Fibroblast of villous mesenchyme (primary cell): ENCODE measurements around the gene ATP4A. TPM values are rescaled to one million over a fixed set of nuclear protein-coding genes. Genes with fewer than 3 reads are reported as not detected.

Experiments
- DNase-seq: peaks from one replicate; pipeline ENCODE4 v3.0.0-alpha.2; 2010; ENCODE audit warnings: low read depth
- H3K4me3 ChIP-seq: 2 replicates; pipeline ENCODE4 v1.5.1; 2011; ENCODE audit warnings: low read depth, mild to moderate bottlenecking, low read length
- CTCF ChIP-seq: IDR thresholded peaks from 2 replicates; pipeline ENCODE4 v1.5.1; 2012; ENCODE audit warnings: low read depth, mild to moderate bottlenecking, low read length; ENCODE audit not compliant: insufficient read depth
- total RNA-seq: library from RNA; depleted of rRNA; stranded (reverse); fragments of >200 nt; gene quantifications from 2 replicates; pipeline ENCODE4 v1.2.3, GENCODE V29; 2012

ATP4A gene
- total RNA-seq, 1 donor = not detected

- DNase-seq = no peak
- no peak within 1 kb of the TSS for H3K4me3 ChIP-seq
- no peak for TF ChIP-seq CTCF
Observed at GRCh38 chr19:35585848-35586247, 22.4 kb upstream of the ATP4A start, which contains the start of gene PMIS2. TSS of gene PMIS2 (plus strand) at chr19:35586173. CDS start at chr19:35586260, 87 bp downstream.

DNA sequence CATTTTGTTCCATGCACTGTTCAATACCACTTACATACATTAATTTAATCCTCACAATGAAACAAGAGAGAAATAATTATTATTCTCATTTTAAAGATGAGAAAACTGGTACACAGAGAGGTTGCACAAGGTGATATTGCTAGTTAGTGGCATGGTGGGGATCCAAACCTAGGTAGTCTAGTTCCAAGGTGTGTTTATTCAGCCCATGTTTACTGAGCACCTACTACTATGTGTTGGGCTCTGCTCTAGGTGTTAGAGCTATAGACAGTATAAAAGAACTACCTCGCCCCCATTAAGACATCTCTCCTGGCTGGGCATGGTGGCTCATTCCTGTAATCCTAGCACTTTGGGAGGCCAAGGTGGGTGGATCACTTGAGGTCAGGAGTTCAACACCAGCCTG, 19.3 kb upstream of the ATP4A start:
- TF ChIP-seq CTCF = no peak
- no peak overlapping the region for H3K4me3 ChIP-seq
- no peak for DNase-seq

- H3K4me3 ChIP-seq = no peak overlapping the region
- no peak for DNase-seq
- no peak for TF ChIP-seq CTCF
Observed at GRCh38 chr19:35578707-35579106, 15.2 kb upstream of the ATP4A start.

- H3K4me3 ChIP-seq = no peak overlapping the region
- DNase-seq = no peak
- no peak for TF ChIP-seq CTCF
Observed at GRCh38 chr19:35577918-35578317, 14.5 kb upstream of the ATP4A start.

DNA sequence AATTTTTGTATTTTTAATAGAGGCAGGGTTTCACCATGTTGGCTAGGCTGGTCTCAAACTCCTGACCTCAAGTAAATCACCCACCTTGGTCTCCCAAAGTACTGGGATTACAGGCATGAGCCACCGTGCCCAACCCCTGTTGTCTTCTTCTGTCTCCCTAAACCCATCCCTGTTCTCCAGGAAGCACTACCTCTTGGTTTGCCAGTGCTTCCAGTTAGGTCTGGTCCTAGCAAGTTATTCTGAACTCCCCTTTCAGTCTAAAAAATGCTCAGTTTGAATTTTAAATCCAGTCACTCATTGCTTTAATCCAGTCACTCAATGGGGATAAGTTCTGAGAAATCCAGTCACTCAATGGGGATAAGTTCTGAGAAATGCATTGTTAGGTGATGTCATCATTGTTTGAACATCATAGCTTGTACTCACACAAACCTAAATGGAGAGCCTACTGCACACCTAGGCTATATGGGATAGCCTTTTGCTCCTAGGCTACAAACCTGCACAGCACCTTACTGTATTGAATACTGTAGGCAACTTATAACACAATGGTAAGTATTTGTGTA, 8.0 kb upstream of the ATP4A start:
- H3K4me3 ChIP-seq = no peak overlapping the region
- TF ChIP-seq CTCF = no peak
- DNase-seq = no peak

DNA sequence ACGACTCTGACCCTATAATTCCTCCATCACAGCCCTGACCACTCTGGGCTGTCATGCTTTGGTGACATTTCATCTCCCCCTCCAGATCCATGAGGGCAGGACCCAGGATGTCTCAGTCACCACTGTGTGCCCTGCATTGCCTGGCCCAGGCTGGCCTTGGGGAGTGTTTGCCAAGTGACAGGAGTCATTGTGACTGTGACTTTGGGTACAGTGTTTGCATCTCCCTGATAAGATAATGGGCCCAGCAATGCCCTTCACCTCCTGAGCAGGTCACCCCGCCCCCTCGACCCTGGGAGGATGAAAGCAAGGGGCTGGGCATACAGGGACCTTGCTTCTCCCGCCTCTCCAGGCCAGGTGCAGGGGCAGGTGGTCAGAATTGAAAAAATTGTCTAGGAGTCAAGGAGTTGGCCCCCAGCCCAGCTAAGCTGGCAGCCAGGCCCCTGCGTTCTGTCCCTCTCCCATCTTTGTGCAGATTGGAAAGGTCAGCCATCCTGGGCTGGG, 5.9 kb upstream of the ATP4A start:
- no peak overlapping the region for H3K4me3 ChIP-seq
- no peak for DNase-seq
- TF ChIP-seq CTCF = no peak

- no peak for TF ChIP-seq CTCF
- DNase-seq = no peak
- no peak overlapping the region for H3K4me3 ChIP-seq
Observed at GRCh38 chr19:35566738-35567137, 3.3 kb upstream of the ATP4A start.
